ENCODE measurements around the gene ACSS1.

DNA sequence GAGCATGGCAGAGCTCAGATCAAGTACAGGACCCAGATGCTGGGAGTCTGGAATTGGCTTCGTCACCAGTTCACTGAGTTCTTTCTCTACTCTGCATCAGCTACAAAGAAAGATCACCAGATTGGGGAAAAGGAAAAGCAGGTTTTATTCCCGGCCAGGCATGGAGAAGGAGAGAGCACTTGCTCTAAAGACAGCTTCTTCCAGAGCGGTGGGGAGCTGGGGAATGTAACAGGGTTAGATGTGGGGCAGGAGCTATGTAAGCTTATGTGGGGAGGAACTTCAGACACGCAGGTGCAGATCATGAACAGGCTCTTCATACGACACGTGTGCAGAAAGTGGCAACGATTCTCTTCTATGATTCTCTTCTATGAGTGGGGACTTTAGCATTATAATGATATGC lies 4.9 kb upstream of the ACSS1 start:
- TF ChIP-seq CTCF (IDR thresholded peaks at IDR 0.05; ENCODE audit: low read depth, low read length, poor library complexity, severe bottlenecking) (no peak), EZH2phosphoT487 (IDR thresholded peaks at IDR 0.05; ENCODE audit: borderline replicate concordance, low read length) (no peak)

Data from DOHH2 (cell line).